Aorta (tissue), 5 donors: ENCODE data around the gene BTBD2. TPM values are rescaled to one million over a fixed set of nuclear protein-coding genes. Genes with fewer than 3 reads are reported as not detected.

Experiments used
- ATAC-seq: fragments of 200-7000 bp; cut with Tn5 transposase; one replicate; pipeline ENCODE4 v1.9.1; 2022; ENCODE audit warnings: moderate library complexity; ENCODE audit not compliant: low FRiP score
- DNase-seq, 2 donors: peaks; one replicate each; pipeline ENCODE4 v3.0.0-alpha.2; 2020
- H3K27ac ChIP-seq, 2 donors: one replicate each; pipeline ENCODE4 v1.5.1; 2013; ENCODE audit warnings: low read length in 2 of 2, mild to moderate bottlenecking in 2 of 2, moderate library complexity in 2 of 2, control low read depth in 1 of 2, inconsistent platforms in 1 of 2, low read depth in 1 of 2
- H3K27me3 ChIP-seq, 2 donors: one replicate each; pipeline ENCODE4 v1.6.1; 2013; ENCODE audit warnings: control low read depth in 1 of 2, low read length in 1 of 2, mild to moderate bottlenecking in 1 of 2, moderate library complexity in 1 of 2; ENCODE audit not compliant: insufficient read depth in 2 of 2, control insufficient read depth in 1 of 2
- H3K36me3 ChIP-seq, 2 donors: one replicate each; pipeline ENCODE4 v1.6.1; 2013; ENCODE audit warnings: control low read depth in 1 of 2, low read length in 1 of 2, mild to moderate bottlenecking in 1 of 2; ENCODE audit not compliant: insufficient read depth in 2 of 2, control insufficient read depth in 1 of 2
- H3K4me1 ChIP-seq, 2 donors: one replicate each; pipeline ENCODE4 v1.6.1; 2013; ENCODE audit warnings: low read length in 2 of 2, control low read depth in 1 of 2, mild to moderate bottlenecking in 1 of 2, moderate library complexity in 1 of 2; ENCODE audit not compliant: insufficient read depth in 2 of 2, control insufficient read depth in 1 of 2
- H3K4me3 ChIP-seq, 2 donors: one replicate each; pipeline ENCODE4 v1.5.1; 2013; ENCODE audit warnings: low read length in 2 of 2, control low read depth in 1 of 2, mild to moderate bottlenecking in 1 of 2
- H3K9me3 ChIP-seq: one replicate; pipeline ENCODE4 v1.6.1; 2013; ENCODE audit warnings: mild to moderate bottlenecking, low read length; ENCODE audit not compliant: control insufficient read depth
- WGBS, 2 donors: extraction: QIAGEN DNeasy Blood & Tissue Kit; methylation state at CpG; one replicate each; pipeline ENCODE4 v1.1.7; 2013; 5-methylcytosine and 5-hydroxymethylcytosine counted together
- intact Hi-C, 2 donors: fragments of 100-400 bp; cut with DNase I; formaldehyde crosslinking; loops; one replicate each; pipeline versions ENCODE4 v1.14.2 to v1.15.0; 2022
- polyA plus RNA-seq, 2 donors: library from polyadenylated mRNA; stranded (reverse); fragments of 200-250 nt; gene quantifications; one replicate each; pipeline ENCODE4 v1.2.3, GENCODE V29; 2013
- total RNA-seq, 2 donors: library from RNA; stranded (reverse); fragmentation: NEBNext Ultra II Directional; extraction: Animal tissue kit (Norgen Biotek cat#: 25700); gene quantifications; one replicate each; pipeline ENCODE4 v1.2.1, GENCODE V29; 2021
- donor health status: healthy with polysubstance abuse.
- donor health status: Bipolar disorder and iron deficiency.
- donor health status: DM: no; HTN: no; CAD: no.
- donor health status: DM: no; HTN: no; CAD: no.
- donor health status: DM: yes; HTN: yes; CAD: no.

Gene BTBD2
- total and polyA plus RNA-seq, 4 donors: 27.5 to 62.7 (median 51.5) TPM

- intact Hi-C loops: no loop called here
- ATAC-seq: no peak
- WGBS, 2 donors: 87 to 91% methylated on average over 31 to 32 of the region's 32 CpGs
Observed at GRCh38 chr19:1953441-1954094, 61.9 kb downstream of the BTBD2 start.

GRCh38 chr19:1953037-1953436 is 62.5 kb downstream of the BTBD2 start:
- Histone ChIP-seq H3K4me1 (no peaks in the 10 kb centered on the region), H3K4me3 (no peak overlapping the region), H3K9me3 (no peaks in the 10 kb centered on the region), H3K36me3 (no peaks in the 10 kb centered on the region), H3K27me3 (no peaks in the 10 kb centered on the region), H3K27ac (no peak overlapping the region)
- DNase-seq (no peak), ATAC-seq (no peak)
- WGBS, 2 donors: 81 to 87% methylated on average over 19 of the region's 19 CpGs
- intact Hi-C loops: no loop called here

More at GRCh38 chr19:1953441-1954094, 61.9 kb downstream of the BTBD2 start:
- Histone ChIP-seq H3K36me3 (no peaks in the 10 kb centered on the region), H3K4me3 (no peak overlapping the region), H3K27ac (no peak overlapping the region), H3K9me3 (no peaks in the 10 kb centered on the region), H3K27me3 (no peaks in the 10 kb centered on the region), H3K4me1 (no peaks in the 10 kb centered on the region)
- DNase-seq: no peak

GRCh38 chr19:1952635-1953034 is 62.9 kb downstream of the BTBD2 start:
- 75 to 78% methylated on average over 21 of the region's 21 CpGs for WGBS, 2 donors
- Histone ChIP-seq H3K9me3 (no peaks in the 10 kb centered on the region), H3K4me1 (no peaks in the 10 kb centered on the region), H3K27me3 (no peaks in the 10 kb centered on the region), H3K27ac (no peak overlapping the region), H3K36me3 (no peaks in the 10 kb centered on the region), H3K4me3 (no peak overlapping the region)
- ATAC-seq (no peak), DNase-seq (no peak)
- intact Hi-C loops: no loop called here

GRCh38 chr19:1950640-1951039 is 64.9 kb downstream of the BTBD2 start:
- H3K27me3 ChIP-seq: no peaks in the 10 kb centered on the region
- WGBS, 2 donors: 94 to 98% methylated on average over 14 to 16 of the region's 16 CpGs
- no peaks in the 10 kb centered on the region for H3K36me3 ChIP-seq
- ATAC-seq (no peak), DNase-seq (no peak)
- intact Hi-C loops: no loop called here
- no peaks in the 10 kb centered on the region for H3K4me1 ChIP-seq
- H3K4me3 ChIP-seq: no peak overlapping the region
- H3K27ac ChIP-seq: no peak overlapping the region
- no peaks in the 10 kb centered on the region for H3K9me3 ChIP-seq

GRCh38 chr19:1949304-1950101 is 66.0 kb downstream of the BTBD2 start:
- intact Hi-C loops: no loop called here
- WGBS, 2 donors: 96% methylated on average over 44 of the region's 44 CpGs
- ATAC-seq: no peak
- Histone ChIP-seq H3K36me3 (no peaks in the 10 kb centered on the region), H3K4me1 (no peaks in the 10 kb centered on the region), H3K27me3 (no peaks in the 10 kb centered on the region), H3K9me3 (no peaks in the 10 kb centered on the region), H3K27ac (no peak overlapping the region), H3K4me3 (no peak overlapping the region)
- DNase-seq: no peak

GRCh38 chr19:1947651-1948209 is 67.8 kb downstream of the BTBD2 start:
- DNase-seq: no peak
- intact Hi-C loops: no loop called here
- Histone ChIP-seq H3K27me3 (no peaks in the 10 kb centered on the region), H3K36me3 (no peaks in the 10 kb centered on the region), H3K9me3 (no peaks in the 10 kb centered on the region), H3K4me1 (no peaks in the 10 kb centered on the region), H3K4me3 (no peak overlapping the region), H3K27ac (no peak overlapping the region)
- WGBS, 2 donors: 88 to 89% methylated on average over 34 of the region's 34 CpGs
- ATAC-seq: no peak

- Histone ChIP-seq H3K27me3 (no peaks in the 10 kb centered on the region), H3K36me3 (no peaks in the 10 kb centered on the region), H3K9me3 (no peaks in the 10 kb centered on the region), H3K4me3 (no peak overlapping the region), H3K27ac (no peak overlapping the region), H3K4me1 (no peaks in the 10 kb centered on the region)
- DNase-seq: no peak
- no peak for ATAC-seq
- WGBS, 2 donors: 76 to 85% methylated on average over 18 of the region's 18 CpGs
- intact Hi-C loops: no loop called here
Observed at GRCh38 chr19:1945899-1946298, 69.6 kb downstream of the BTBD2 start.

GRCh38 chr19:1944916-1945561 is 70.5 kb downstream of the BTBD2 start:
- 85 to 91% methylated on average over 29 to 30 of the region's 30 CpGs for WGBS, 2 donors
- H3K4me3 ChIP-seq: no peak overlapping the region
- H3K4me1 ChIP-seq: no peaks in the 10 kb centered on the region

More at GRCh38 chr19:1944916-1945561, 70.5 kb downstream of the BTBD2 start:
- Histone ChIP-seq H3K27ac (no peak overlapping the region), H3K36me3 (no peaks in the 10 kb centered on the region), H3K27me3 (no peaks in the 10 kb centered on the region), H3K9me3 (no peaks in the 10 kb centered on the region)
- intact Hi-C loops: no loop called here
- ATAC-seq (no peak), DNase-seq (no peak)
